NCI-H82 treated with DMSO at 0.1 percent for 48 hours (cell line): ENCODE measurements around the gene MLF2.
"Not testable (repeated sequence)": the region's sequence is repeated elsewhere in the genome, so short reads cannot be mapped to it uniquely, and the experiment has no call there.

Source experiments
- DNase-seq: peaks from one replicate; lab custom pipeline; 2025; ENCODE audit not compliant: unreplicated experiment; lab: John Stamatoyannopoulos, UW

Gene MLF2

GRCh38 chr12:6735448-6736191 lies 17.3 kb downstream of the MLF2 start:
- DNase-seq = no peak

DNA sequence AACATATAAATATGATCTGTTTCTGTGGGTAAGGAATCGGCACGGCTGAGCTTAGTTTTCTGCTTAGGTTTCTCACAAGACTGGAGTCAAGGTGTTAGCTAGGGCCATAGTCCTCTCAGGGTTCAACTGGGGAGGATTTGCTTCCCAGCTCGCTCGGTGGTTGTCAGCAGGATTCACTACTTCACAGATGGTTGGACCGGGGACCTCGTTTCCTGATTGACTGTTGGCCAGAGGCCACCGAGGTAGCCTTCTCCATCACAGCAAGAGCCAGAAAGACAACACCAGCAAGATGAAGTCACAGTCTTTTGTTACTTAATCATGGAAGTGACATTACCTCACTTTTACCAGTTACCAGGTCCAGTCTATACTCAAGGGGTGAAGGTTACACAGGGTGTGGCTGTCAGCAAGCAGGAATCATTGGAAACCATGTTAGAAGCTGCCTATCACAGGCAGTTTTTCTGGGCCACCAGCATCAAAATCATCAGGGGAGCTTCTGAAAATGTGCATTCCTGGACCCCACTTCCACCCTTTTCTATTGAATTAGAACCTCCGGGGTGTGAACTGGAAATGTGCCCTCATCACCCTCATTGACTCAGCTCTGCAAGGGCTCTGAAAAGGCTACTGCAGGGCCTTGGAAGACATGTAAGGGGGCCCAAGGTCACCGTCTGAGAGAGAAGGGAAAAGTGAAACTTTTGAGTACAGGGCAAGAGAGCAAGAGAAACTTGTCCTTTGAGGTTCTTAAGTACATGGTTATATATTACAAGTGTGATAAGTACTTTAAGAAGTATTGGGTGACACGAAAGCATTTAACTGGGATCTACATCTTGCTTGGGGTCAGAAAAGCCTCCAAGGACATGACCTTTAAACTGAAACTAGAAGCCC lies 18.2 kb downstream of the MLF2 start:
- DNase-seq = no peak

DNA sequence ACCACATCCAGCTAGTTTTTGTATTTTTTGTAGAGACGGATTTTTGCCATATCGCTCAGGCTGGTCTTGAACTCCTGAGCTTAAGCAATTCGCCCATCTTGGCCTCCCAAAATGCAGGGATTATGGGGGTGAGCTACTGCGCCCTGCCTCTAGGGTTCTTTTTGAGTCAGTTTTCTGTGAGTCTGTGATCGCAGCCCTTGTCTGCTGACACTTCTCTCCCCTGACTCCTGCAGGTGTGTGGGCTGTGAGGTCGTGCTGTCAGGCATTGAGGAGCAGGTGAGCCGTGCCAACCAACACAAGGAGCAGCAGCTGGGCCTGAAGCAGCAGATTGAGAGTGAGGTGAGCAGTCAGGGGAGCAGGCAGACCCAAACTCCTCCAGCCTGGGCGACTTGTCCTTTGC lies 22.8 kb downstream of the MLF2 start:
- DNase-seq = no peak

DNA sequence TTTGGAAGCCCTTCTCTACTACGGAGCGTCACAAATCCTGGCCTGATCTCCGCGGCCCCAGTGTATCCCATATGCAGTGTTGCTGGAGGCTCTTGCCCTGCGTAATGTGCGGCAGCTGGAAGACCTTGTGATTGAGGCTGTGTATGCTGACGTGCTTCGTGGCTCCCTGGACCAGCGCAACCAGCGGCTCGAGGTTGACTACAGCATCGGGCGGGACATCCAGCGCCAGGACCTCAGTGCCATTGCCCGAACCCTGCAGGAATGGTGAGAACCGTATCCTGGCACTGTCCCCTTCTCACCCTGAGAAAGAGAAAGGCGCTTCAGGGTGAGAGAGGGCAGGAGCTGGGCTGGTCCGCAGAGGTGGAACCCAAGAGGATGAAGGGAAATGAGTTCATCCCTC lies 23.8 kb downstream of the MLF2 start:
- no peak for DNase-seq

DNA sequence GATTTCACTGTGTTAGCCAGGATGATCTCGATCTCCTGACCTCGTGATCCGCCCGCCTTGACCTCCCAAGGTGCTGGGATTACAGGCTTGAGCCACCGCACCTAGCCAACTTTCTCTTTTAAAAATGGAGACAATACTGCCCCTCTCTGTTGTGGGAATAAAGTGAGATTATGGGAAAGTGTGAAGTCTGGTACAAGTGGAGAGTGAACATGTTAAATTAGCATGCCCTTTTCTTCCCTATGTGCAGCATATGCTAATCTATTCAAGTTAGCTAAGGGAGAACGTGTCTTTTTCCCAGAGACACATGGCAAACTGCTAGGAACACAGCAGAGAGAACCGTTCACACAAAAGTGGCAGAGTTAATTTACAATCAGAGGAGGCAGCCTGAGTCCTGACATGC lies 27.6 kb downstream of the MLF2 start:
- no peak for DNase-seq

DNA sequence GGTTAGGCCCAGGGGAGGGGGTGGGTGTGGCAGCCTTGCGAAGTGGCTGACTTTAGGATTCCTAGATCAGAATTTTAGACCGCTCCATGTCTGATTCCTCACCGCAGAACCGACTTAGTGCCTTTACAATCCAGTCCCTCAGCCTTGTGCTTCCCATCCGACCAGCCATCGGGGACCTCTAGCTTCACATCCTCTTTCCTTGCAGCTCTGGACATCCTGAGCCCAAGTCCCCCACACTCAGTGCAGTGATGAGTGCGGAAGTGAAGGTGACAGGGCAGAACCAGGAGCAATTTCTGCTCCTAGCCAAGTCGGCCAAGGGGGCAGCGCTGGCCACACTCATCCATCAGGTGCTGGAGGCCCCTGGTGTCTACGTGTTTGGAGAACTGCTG lies 28.5 kb downstream of the MLF2 start:
- no peak for DNase-seq

- peak; percentile 99 for DNase-seq
Measured at GRCh38 chr12:6723607-6724408, 29.1 kb downstream of the MLF2 start, which contains the start of gene COPS7A. COPS7A (plus strand) TSS chr12:6724046; CDS start chr12:6724657, 611 bp downstream.

GRCh38 chr12:6722863-6723262 lies 30.1 kb downstream of the MLF2 start:
- no peak for DNase-seq

DNA sequence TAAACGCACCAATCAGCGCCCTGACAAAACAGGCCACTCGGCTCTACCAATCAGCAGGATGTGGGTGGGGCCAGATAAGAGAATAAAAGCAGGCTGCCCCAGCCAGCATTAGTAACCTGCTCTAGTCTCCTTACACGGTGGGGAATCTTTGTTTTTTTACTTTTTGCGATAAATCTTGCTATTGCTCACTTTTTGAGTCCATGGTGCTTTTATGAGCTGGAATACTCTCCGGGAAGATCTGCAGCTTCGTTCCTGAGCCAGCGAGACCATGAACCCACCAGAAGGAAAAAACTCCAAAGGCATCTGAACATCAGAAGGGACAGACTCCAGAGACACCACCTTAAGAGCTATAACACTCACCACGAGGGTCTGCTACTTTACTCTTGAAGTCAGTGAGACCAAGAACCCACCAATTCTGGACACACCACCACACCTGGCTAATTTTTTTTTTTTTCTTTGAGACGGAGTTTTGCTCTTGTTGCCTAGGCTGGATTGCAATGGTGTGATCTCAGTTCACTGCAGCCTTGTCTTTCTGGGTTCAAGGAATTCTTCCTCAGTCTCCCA lies 36.0 kb downstream of the MLF2 start:
- DNase-seq = no peak

DNA sequence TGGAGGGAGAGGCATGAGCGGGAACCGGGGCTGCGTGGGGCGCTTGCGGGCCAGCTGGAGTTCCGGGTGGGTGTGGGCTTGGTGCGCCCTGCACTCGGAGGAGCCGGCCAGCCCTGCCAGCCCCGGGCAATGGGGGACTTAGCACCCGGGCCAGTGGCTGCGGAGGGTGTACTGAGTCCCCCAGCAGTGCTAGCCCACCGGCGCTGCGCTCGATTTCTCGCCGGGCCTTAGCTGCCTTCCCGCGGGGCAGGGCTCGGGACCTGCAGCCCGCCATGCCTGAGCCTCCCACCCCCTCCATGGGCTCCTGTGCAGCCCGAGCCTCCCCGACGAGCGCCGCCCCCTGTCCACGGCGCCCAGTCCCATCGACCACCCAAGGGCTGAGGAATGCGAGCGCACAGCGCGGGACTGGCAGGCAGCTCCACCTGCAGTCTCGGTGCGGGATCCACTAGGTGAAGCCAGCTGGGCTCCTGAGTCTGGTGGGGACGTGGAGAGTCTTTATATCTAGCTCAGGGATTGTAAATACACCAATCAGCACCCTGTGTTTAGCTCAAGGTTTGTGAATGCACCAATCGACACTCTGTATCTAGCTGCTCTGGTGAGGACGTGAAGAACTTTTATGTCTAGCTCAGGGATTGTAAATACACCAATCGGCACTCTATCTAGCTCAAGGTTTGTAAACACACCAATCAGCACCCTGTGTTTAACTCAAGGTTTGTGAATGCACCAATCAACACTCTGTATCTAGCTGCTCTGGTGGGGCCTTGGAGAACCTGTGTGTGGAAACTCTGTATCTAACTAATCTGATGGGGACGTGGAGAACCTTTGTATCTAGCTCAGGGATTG lies 36.7 kb downstream of the MLF2 start:
- DNase-seq = not testable (repeated sequence)

DNA sequence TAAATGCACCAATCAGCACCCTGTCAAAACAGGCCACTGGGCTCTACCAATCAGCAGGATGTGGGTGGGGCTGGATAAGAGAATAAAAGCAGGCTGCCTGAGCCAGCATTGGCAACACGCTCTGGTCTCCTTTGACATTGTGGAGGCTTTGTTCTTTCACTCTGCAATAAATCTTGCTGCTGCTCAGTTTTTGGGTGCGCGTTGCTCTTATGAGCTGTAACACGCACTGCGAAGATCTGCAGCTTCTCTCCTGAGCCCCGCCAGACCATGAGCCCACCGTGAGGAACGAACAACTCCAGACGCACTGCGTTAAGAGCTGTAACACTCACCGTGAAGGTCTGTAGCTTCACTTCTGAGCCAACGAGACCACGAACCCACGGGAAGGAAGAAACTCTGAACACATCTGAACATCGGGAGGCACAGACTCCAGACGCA lies 44.0 kb downstream of the MLF2 start:
- no peak for DNase-seq

DNA sequence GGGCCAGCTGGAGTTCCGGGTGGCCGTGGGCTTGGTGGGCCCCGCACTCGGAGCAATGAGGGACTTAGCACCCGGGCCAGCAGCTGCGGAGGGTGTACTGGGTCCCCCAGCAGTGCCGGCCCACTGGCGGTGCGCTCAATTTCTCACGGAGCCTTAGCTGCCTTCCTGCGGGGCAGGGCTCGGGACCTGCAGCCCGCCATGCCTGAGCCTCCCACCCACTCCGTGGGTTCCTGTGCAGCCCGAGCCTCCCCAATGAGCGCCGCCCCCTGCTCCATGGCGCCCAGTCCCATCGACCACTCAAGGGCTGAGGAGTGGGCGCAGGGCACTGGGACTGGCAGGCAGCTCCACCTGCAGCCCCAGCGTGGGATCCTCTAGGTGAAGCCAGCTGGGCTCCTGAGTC lies 44.6 kb downstream of the MLF2 start:
- not testable (repeated sequence) for DNase-seq

DNA sequence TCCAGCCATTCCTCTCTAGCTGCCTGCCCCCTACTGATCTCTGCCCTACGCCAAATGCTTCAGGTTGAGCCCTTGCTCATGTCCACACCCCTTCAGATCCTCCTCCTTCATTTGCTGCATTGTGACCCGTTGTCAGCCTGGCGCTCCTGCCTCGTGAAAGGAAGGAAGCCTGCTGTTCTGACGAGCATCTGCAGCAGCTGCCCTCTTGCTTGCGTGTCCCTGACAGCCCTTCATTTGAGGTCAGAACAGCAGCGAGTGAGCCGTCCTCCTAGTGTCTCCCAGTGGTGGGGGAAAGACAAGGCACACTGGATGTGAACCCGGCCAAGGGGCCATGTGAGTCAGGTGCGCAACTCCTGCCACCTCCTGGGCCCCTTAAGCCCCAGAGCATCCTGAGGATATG lies 49.3 kb downstream of the MLF2 start:
- DNase-seq = no peak

DNA sequence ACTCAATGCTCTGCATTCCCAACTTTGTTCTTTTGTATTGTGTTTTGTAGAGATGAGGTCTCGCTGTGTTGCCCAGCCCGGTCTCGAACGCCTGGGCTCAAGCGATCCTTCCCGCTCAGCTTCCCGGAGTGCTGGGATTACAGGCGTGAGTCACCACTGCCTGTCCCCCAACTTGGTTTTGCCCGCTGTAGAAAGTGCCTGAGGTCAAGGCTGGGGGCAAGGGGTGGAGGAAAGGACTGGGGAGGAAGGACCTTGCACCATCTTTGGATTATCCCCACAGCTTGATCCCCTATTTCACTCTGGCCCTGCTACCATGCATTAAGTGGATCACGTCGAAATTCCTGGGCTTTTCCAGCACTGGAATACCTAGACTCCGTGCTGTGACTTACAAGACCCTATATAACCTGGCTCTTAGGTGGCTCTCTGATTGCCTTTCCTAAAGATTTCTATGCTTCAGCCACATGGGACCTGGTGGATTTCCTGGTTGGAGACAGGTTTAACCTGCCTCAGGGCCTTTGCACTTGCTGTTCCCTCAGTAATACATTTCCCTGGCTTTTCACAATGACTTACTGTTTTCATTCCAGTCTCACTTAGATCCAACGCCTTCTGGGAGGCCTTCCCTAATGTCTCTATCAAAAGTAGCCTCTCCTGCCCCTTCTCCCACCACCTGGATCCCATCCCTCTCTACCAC lies 51.7 kb downstream of the MLF2 start:
- DNase-seq = no peak

- DNase-seq = no peak
Measured at GRCh38 chr12:6700646-6701051, 52.3 kb downstream of the MLF2 start, which contains the start of gene PIANP. PIANP (minus strand) TSS chr12:6700815; CDS start chr12:6698061, 2,754 bp downstream.

GRCh38 chr12:6699989-6700645 lies 52.8 kb downstream of the MLF2 start:
- DNase-seq = no peak

- no peak for DNase-seq
Measured at GRCh38 chr12:6699259-6699988, 53.5 kb downstream of the MLF2 start.

- DNase-seq = no peak
Measured at GRCh38 chr12:6698352-6699046, 54.4 kb downstream of the MLF2 start.
